HG03457 (cell line): ENCODE data around the gene EHBP1.
"Not testable (repeated sequence)": the region's sequence is repeated elsewhere in the genome, so short reads cannot be mapped to it uniquely, and the experiment has no call there.

Experiments used
- ATAC-seq: cut with Tn5 transposase; IDR thresholded peaks from one replicate; pipeline ENCODE4 v1.9.1; 2021; ENCODE audit warnings: moderate number of reproducible peaks; ENCODE audit not compliant: unreplicated experiment

EHBP1 gene

GRCh38 chr2:62704654-62705006 is 883 bp upstream of the EHBP1 start:
- no peak for ATAC-seq

DNA sequence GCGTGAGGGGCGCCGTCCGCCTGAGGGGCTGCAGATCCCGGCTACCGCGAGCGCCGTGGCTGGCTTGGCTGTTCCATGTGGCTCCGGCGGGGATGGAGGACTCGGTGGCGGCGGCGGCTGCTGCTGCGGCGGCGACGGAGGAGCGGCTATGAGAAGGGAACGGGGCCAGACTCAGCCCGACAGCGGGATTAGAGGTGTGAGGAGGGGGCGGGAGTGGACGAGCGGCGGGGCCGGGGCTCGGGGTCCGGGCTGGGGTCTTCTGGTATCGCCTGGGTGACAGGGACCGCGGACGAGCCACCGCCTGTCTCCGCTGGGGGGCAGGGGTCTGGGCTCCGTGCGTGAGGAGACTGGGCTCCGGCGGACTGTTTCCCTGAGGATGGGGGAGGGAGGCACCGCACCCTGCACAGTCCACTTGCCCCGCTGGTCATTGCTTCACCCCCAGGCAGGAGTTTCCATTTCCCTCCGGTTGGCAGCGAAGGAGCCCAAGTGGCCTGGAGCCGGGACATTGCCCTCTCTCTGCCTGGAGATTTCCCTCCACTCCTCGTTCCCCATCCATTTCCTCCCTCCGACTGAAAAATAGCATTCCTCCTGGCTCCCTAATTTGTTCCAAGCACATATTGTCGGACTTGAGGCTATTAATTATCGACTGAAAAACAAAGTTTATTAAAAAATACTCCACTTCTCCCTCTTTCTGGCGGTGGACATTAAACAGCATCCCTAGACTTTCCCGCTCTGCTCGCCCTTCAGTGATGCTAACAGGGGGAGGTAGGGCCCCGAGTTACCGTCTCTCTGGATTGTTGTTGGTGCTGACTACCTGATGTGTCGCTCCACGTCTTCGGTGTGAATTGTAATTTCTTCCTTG is 577 bp downstream of the EHBP1 start:
- no peak for ATAC-seq

- ATAC-seq = no peak
Observed at GRCh38 chr2:62706721-62707521, 1.4 kb downstream of the EHBP1 start.

DNA sequence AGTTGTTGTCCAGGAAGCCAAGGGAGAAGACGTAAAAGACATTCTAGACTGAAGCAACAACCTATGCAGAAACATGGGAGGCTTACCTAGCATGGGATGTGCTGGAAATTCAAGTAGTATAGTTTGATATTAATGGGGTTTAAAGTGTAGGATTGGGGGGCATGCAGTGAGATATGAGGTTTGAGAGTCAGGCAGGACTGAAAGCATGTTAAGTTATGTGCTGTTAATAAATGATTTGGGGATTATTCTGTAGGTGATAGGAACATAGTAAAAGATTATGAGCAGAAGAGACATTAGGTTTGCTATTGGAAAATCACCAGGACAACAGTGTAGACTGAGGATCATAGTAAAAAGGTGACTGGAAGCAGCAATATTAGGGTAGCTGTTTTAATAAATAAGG is 3.2 kb downstream of the EHBP1 start:
- ATAC-seq = no peak

- ATAC-seq = no peak
Observed at GRCh38 chr2:62711832-62712494, 6.5 kb downstream of the EHBP1 start.

- ATAC-seq = not testable (repeated sequence)
Observed at GRCh38 chr2:62713196-62713595, 7.7 kb downstream of the EHBP1 start.

DNA sequence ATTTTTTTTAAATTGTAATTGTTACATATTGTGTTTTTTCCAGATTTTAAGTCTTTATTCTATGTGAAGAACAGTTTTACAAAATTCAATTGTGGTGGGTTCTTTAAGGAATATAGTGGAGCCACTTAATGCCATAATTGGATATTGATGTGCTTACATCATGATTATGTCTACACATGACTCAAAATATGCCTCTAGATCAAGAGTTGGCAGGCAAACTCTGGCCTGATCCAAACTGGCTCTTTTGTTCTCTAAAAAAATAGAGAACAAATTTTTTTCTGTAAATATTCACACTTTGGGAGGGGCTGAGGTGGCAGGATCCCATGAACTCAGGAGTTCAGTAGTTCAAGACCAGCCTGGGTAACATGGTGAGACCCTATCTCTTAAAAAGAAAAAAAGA is 8.3 kb downstream of the EHBP1 start:
- ATAC-seq = no peak

GRCh38 chr2:62716768-62717167 is 11.3 kb downstream of the EHBP1 start:
- ATAC-seq = no peak

DNA sequence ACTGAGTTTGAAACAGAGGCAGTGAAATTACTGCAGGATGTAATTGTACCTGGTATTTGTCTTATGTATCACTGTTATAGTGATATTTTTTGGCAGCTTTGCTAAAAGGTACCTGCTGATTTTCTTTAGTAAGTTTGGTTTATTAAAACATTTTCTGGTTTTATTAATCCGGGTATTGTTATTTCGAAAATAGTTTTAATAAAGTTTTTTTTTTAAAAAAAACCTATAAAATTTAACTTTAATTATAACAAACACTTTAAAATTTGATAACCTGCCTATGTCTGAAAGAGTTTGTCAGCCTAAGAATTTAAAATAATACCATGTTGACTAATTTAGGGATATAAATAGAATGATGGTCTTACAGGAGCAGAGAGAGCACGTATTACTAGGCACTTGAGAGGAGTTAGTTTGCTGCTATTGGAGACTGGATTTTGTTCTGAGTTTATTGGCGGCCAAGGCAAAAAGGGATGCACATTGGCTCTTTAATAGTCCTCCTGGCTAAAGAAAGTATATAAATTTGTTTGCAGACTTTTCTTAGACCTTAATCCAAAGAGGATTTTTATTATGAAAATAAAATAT is 12.1 kb downstream of the EHBP1 start:
- ATAC-seq = no peak

DNA sequence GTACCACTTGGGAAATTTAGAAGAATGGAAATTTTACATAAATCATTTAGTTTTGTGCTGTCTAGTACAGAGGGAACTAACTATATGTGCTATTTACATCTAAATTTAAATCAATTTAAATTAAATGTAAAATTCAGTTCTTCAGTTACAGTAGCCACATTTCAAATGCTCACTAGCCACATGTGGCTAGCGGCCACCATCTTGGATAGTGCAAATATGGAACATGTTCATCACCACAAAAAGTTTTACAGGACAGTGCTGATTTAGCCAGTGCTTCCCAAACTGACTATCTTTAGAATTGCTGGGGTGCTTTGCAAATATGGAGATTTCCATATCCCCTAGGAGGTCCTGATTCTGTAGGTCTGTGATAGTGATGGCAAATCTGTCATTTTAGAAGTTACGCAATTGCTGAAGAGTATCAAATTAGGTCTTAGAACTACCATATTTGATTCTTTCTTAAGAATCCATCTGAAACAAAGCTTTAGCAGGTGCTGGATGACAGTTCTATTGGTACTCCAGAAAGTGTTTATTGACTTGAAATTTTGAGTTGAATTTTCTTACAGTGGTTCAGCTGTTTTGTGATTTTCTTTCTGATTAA is 12.8 kb downstream of the EHBP1 start:
- no peak for ATAC-seq

DNA sequence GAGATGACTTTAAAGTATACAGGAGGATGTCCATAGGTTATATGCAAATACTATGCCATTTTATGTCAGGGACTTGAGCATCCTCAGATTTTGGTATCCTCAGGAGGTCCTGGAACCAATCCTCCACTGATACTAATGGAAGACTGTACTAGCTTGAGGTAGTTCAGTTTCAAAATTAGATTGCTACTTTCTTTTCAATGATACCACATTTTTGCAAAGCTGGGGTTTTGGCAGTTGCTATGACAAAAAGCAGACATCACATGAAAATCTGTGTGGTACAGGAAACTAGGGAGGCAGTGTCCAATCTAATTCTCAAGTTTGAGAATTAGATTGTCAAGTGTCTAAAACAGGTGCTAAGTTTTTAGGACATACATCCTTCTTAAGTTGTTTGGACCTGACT is 14.2 kb downstream of the EHBP1 start:
- ATAC-seq = no peak

DNA sequence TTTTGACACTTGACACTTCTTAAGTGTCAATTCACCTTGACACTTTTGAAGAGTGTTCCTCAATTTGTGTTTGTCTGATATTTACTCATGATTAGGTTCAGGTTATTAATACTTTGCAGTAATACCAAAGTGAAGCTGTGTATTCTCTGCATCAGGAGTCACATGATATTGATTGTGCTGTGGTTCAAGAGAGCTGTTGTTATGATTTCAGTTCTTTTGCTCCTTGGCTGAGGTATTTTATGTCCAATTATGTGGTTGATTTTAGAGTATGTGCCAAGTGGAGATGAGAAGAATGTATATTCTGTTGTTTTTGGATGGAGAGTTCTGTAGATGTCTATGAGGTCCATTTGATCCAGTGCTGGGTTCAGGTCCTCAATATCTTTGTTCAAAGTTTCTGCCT is 17.2 kb downstream of the EHBP1 start:
- no peak for ATAC-seq

DNA sequence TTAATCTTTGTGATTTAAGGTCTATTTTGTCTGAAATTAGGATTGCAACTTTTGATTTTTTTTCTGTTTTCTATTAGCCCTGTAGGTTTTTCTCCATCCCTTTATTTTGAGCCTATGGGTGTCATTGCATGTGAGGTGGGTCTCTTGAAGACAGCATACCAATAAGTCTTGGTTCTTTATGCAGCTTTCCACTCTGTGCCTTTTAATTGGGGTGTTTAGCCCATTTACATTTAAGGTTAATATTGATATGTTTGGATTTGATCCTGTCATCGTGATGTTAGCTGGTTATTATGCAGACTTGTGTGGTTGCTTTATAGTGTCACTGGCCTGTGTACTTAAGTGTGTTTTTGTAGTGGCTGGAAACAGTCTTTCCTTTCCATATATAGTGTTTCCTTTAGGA is 17.7 kb downstream of the EHBP1 start:
- no peak for ATAC-seq

DNA sequence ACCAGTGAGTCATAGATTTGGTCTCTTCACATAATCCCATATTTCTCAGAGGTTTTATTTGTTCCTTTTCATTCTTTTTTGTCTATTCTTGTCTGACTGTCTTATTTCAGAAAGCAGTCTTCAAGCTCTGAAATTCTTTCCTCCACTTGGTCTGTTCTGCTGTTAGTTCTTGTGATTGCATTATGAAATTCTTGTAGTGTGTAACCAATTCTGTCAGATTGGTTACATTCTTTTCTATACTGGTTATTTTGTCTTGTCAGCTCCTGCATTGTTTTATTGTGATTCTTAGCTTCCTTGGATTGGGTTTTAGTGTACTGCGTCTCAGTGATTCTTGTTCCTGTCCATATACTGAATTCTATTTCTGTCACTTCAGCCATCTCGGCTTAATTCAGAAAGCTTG is 18.6 kb downstream of the EHBP1 start:
- no peak for ATAC-seq

DNA sequence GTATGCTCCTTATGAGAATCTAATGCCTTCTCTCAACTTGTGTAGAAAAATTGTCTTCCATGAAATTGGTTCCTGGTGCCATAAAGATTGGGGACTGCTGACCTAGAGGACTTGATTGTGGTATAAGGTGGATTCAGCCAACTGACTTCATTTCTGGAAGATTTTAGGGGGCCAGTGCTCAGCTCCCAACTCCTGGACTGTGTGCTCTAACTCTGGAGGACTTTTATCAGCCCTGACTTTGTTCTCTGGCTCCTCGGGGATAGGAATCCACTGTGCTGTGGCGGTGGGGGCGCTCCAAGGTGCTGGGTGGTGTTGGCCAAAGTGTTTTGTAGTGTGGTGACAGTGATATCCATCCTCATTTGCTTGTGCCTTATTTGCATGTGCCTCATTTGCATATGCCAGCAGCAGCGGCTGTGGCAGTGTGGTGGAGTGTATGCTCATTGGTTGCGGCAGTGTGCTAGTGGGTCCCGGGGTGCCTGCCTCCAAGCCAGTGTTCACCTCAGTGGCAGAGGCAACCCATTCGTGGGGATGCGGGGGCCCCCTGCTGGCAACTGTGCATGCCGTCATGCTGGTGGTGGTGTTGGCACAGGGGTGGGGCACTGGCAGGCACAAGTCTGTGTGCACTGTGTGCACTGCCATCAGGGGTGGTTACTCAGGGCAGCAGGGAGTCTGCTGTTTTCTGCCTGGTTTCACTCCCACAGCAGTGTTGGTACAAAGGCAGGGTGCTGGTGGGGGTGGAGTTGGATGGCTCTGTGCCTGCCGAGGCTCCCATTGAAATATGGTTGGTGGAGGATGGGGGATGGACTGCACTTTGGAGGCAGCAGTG is 19.6 kb downstream of the EHBP1 start:
- no peak for ATAC-seq

DNA sequence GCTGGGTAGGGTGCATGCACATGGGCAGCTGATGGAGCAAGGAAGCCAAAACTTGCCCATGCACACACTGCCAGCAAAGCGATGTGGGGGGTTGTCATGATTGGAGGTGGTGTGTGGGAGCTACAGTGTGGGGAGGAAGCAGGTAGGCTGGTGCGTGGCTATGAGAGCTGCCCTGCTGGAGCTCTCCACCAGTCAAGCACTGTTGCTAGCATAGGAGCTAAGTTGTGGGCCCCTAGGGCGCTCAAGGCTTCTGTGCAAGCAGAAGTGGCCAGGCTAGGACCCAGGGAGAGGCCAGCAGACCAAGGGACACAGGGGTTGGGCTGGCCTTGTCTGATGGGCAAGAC is 20.2 kb downstream of the EHBP1 start:
- ATAC-seq = no peak

DNA sequence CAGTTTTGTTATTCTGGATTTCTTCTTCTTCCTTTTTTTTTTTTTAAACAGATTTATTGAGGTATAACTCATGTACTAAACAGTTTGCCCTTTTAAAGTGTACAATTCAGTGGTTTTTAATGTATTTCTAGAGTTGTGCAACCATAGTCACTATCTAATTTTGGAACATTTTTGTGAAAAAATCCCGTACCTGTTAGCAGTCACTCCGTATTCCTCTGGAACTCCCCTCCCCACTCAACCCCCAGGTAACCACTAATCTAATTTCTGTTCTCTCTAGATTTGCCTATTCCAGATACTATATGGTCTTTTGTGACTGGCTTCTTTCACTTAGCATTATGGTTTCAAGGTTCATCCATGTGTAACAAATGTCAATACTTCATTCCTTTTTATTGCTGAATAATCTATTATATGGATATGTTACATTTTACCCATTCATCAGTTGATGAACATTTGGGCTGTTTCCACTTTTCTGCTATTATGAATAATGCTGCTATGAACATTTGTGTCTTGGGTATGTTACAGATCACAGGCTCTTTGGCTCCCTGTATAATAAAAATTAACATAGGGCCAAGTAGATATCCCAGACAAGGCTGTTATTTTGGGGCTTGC is 21.9 kb downstream of the EHBP1 start:
- peak; percentile 68 for ATAC-seq

DNA sequence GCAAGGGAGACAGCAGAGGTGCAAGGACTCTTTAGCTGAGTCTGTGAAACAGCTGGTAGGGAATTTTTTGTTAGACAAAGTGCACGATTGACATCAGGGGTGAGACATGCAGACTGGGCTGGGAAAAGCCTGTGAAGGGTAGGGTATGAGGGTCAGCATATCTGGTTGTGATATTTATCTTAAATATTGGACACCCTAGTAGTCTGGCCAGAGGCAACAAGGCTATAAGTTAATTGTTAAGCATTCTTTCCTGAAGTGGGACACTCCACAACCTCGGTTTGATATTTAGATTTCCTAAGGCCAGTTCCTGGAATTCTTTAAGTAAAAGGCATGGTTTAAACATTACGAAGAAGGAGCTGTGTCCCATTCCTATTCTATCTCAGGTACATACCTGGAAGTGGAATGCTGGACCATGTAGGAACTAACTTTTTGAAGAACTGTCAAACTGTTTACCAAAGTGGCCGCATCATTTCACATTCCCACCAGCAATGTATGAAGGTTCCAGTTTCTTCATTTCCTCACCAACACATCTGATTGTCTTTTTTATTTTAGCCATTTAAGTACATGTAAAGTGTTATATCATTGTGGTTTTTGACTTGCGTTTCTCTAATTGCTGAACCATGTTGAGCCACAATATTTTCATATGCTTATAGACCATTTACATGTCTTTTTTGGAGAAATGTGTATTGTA is 22.5 kb downstream of the EHBP1 start:
- peak; percentile 23 for ATAC-seq

GRCh38 chr2:62731275-62731674 is 25.8 kb downstream of the EHBP1 start:
- ATAC-seq = no peak
